GM18517 (cell line): ENCODE measurements around the gene OR4D1.

Experiments
- ATAC-seq: cut with Tn5 transposase; IDR thresholded peaks from one replicate; pipeline ENCODE4 v1.9.1; 2021; ENCODE audit warnings: mild to moderate bottlenecking, moderate library complexity; ENCODE audit not compliant: unreplicated experiment

Gene OR4D1

GRCh38 chr17:58153046-58153445 lies 4.9 kb downstream of the OR4D1 start:
- ATAC-seq: no peak

DNA sequence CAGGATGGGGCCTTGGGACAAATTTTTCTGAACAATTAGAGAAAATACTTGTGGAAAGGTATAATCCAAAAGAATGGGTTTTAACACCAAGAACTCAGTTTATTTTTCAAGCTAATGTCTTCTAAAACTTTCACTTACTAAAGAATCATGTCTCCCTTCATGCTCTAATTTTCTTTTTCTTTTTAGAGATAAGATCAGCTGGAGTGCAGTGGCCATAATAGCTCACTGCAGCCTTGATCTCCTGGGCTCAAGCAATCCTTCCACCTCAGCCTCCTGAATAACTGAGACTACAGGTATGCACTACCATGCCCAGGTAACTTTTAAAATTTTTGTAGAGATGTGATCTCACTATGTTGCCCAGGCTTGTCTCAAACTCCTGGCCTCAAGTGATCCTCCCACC lies 5.5 kb downstream of the OR4D1 start:
- ATAC-seq: no peak

DNA sequence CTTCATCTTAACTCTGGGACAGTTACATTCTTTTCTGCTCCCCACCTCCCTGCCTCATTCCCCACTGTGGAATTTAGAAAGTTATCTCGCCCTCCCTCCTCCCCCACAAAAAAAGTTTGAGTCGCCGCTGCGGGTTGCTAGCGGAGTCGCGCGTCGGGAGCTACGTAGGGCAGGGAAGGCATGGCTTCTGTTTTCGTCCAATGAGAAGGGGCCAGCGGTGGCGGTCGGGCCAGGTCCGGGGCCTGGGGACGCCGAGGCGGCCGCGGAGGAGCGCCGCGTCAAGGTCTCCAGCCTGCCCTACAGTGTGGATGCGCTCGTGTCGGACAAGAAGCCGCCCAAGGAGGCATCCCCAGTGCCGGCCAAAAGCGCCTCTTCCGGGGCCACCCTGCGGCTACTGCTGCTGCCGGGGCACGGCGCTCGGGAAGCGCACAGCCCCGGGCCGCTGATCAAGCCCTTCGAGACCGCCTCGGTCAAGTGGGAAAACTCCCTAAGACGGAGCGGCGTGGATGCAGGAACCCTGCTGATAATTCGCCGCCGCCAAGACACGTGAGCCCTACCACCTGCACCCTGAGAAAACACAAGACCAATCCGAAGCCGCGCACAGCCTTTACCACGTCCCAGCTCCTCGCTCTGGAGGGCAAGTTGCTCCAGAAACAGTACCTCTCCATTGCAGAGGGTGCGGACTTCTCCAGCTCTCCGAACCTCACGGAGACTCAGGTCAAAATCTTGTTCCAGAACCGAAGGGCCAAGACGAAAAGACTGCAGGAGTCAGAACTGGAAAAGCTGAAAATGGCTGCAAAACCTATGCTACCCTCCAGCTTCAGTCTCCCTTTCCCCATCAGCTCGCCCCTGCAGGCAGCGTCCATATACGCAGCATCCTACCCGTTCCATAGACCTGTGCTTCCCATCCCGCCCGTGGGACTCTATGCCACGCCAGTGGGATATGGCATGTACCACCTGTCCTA lies 8.9 kb downstream of the OR4D1 start:
- no peak for ATAC-seq

DNA sequence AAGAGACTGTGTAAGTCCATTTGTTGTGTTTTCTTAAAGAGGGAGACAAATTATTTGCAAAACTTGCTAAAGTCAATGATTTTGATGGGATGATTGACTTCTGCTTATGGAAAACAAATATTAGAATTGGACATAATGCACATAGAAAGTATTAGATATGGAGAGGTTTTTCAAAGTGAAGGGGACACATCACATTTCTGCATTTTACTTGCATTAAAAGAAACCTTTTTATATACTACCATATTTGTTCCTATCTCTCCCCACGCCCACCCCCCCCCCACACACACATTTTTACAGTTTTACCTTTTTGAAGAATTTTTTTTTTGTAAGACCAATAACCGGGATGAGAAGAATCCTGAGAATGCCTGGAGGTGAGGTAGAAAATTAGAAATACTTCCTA lies 10.0 kb downstream of the OR4D1 start:
- no peak for ATAC-seq

DNA sequence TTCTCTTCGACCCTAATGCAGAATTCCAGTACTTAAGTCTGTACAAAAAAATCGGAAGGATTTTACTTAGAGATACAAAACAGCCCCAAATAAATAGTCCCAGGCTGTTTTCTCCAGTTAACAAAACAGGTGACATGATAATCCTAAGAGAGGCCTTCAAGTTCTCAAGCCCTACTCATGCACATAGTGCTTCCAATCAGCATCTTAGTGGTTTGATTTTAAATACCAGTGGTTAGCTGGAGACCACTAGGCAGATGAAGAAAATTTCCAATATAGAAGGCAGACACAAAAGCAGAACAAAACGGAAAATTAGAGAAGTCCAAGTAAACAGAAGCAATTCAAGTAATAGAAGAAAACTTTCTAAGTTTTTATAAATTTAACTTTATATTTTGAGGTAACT lies 13.4 kb downstream of the OR4D1 start:
- no peak for ATAC-seq

GRCh38 chr17:58165981-58166380 lies 17.8 kb downstream of the OR4D1 start:
- no peak for ATAC-seq

- ATAC-seq: no peak
These were observed 18.5 kb downstream of the OR4D1 start, which contains the start of gene OR4D2 for GRCh38 chr17:58166682-58167081. Gene OR4D2 (plus strand): TSS chr17:58166982. CDS start chr17:58169656, 2,674 bp downstream.

- ATAC-seq: no peak
These were observed 22.4 kb downstream of the OR4D1 start for GRCh38 chr17:58170622-58171021.

DNA sequence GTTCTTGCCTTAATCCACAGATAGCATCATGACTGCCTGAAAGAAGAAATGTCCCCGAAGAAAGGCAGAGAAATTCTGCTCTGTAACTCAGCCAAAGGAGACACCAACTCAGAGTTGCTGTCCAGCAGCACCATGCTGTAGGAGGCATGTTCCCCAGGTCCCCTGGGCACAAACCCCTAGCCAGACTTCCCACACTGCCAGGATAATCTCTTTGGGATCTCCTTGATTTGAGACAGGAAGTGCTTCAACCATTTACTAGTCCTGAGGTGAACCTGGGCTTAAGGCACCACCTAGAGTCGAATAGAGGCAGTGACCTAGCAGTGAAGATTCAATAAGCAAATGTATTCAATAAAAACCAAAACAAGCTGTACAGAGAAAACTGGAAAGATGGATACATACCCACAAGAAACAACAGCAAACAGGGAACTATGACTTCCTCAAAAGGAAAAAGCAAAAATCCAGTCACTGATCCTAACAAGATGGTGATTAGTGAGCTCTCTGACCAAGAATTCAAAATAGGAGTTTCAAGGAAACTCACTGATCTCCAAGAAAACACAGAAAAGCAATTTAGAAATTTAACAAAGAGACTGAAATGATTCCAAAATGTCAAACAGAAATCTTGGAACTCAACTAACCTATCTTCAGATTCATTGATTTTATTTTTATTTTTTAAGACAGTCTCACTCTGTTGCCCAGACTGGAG lies 24.3 kb downstream of the OR4D1 start:
- no peak for ATAC-seq

DNA sequence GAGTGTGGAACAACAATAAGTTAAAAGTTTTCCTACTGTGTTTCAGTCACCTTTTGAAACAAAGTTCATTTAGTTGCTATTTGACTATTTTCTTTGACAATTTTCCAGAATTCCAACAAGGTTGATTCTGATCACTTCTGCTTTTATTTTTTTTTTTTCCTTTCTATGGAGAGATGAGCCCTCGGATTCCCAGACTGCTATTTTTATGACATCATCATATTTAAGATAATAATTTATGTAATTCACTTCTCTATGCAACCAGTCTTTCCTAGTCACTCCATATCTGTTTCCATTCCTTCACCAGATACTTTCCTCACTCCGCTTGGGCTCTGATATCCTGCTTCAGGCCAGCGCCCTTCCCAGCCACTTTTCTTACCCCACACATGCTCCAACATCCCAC lies 26.7 kb downstream of the OR4D1 start:
- ATAC-seq: no peak

DNA sequence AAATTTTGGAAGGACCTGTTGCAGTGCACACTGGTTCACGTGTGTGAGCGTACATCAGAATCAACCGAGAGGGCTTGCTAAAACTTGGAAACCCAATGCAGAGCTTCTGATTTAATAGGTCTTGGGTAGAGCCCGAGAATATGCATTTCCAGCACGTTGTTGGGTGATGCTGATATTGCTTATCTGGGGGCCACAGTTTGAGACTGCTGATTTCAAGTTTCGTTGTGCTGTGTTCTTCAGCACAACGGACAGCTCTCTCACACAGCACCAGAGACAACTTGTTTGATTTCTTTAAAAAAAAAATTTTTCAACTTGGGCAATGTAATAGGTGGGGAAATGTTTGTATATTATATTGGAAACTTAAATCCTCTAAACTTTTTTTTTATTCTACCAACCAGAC lies 28.0 kb downstream of the OR4D1 start:
- no peak for ATAC-seq

- no peak for ATAC-seq
These were observed 33.6 kb downstream of the OR4D1 start for GRCh38 chr17:58181796-58182195.

DNA sequence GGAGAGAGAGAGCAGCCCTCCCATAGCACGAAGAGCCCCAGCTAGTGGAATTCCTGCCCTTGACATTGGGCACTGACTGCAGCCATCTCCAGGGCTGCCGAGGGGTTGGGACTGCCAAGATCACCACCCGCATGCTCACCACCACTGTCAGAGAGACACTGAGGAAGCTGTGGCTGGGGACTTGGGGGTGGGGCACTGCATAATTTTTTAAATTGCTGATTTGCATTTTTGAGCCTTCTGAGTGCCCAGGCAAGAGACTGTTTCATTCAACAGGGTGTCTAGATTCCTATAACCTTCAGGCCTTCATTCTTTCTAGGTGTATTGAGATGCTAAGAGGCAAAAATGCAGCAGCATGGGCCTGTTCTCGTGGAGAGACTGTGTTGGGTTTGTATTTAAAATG lies 35.3 kb downstream of the OR4D1 start:
- no peak for ATAC-seq

DNA sequence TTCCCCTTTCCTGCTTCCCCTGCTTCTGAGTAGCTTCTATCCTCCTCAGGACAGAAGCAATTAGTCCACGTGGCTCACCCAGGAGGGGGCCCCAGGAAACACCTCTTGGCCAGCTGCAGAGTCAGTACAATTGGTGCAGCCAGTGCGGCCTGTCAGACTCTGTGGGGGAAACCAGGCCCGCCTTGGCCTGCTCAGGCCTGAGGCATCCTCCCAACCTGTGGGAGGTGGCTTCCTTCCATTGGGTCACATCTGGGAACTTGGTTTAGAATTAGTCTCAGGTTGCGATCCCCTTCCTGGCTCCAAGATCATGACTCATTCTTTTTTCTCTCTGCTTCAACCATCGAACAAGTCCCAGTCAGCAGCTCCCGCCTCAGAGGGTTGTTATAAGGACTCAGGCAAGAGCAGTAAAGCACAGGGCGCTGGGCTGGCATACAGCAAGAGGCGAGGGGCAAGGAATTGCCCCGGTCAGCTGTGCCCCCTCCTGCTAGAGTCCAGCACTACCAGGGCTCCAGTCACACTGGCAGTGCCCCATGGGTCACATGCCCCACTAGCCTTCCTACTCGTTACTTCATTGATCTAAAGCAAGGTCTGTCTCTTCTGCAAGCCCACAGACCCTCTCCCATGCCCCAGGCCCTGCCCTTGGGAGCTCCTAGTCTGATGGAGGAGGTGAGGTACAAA lies 36.3 kb downstream of the OR4D1 start:
- ATAC-seq: no peak

GRCh38 chr17:58184986-58185761 lies 37.0 kb downstream of the OR4D1 start:
- ATAC-seq: no peak

- no peak for ATAC-seq
These were observed 38.4 kb downstream of the OR4D1 start for GRCh38 chr17:58186591-58186990.

DNA sequence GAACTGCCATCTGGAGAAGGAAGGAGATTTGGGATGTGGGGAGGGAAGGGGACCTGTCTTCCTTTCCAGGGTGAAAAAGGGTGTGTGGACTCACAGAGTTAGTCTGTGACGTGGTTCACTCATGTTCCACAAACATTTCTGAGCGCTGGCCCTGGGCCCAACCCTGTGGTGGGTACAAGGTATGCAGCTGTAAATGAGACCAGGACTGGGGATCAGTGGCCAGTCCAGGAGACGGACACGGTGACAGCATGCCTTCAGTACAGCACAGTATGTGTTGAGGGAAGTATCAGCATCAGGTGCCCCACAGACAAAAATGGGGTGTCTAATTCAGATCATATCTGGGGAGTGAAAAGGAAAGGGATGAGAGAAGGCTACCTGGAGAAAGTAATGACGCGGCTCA lies 38.9 kb downstream of the OR4D1 start:
- no peak for ATAC-seq

GRCh38 chr17:58187675-58188074 lies 39.5 kb downstream of the OR4D1 start:
- no peak for ATAC-seq

DNA sequence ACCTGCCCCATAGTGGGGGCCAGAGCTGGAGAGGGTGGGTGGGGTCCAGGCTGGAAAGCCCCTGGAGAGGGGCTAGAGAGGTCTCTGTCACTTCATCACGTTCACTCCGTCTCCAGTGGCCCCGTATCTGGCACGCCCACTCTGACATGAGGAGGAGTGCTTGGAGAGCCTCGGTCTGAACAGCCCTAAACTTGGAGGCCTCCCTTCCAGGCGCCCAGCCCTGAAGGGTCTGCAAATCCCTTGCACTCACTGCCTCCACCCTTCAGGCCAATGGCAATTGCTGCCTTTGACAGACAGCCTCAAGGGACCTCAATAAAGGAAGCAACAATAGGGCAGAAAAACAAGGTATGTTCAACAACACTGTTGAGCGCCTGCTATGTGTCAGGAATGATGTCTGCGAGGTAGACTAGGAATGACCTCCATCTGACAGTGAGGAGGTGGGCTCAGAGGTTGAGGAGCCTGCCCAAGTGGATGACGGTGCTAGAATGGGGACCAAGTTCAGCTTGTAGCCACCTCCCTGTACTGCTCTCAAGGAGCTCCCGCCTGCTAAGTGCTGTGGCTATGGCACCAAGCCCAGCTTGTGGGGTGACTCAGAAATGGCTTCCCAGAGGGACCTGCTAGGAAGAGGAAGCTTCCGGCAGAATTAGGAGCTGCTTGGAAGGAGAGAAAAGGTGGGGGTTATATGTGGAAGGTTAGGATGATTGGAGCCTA lies 41.4 kb downstream of the OR4D1 start:
- ATAC-seq: no peak

GRCh38 chr17:58191241-58191896 lies 43.2 kb downstream of the OR4D1 start:
- no peak for ATAC-seq
